ENCODE data around the gene NHS. TPM values are rescaled to one million over a fixed set of nuclear protein-coding genes. Genes with fewer than 3 reads are reported as not detected.

NHS gene
- total RNA-seq, 6 experiments from 2014 or later = 0.06 to 0.27 (median 0.12) TPM

DNA sequence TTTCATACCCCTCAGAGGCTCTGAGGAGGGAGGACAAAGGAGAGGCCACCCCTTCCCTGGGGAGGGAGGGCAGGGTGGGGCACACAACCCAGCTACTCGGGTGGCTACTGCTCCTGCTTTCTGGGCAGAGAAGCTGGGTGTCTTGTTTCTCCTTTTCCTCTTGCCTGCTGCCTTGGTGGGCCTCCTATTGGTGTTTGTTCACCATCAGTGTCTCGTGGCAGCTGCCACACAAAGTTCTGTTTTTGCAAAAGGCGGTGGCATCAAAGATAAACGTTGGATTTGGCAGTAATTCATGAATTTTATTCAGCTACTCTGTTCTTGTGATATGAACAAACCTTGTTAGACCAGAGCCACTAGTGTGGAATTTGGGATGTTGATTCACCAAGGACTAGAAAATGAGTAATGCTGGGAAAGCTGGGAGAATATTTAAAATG, 209.3 kb downstream of the NHS start:
- Histone ChIP-seq H3K27ac (no peak overlapping the region), H3K4me3 (no peak overlapping the region), H3K4me1 (no peaks in the 10 kb centered on the region), H3K27me3 (no peaks in the 10 kb centered on the region), H3K9me3 (no peaks in the 10 kb centered on the region), H3K36me3 (no peaks in the 10 kb centered on the region)
- no peak for TF ChIP-seq POLR2A (IDR thresholded peaks at IDR 0.05)
- TF ChIP-seq, protein P1, sequence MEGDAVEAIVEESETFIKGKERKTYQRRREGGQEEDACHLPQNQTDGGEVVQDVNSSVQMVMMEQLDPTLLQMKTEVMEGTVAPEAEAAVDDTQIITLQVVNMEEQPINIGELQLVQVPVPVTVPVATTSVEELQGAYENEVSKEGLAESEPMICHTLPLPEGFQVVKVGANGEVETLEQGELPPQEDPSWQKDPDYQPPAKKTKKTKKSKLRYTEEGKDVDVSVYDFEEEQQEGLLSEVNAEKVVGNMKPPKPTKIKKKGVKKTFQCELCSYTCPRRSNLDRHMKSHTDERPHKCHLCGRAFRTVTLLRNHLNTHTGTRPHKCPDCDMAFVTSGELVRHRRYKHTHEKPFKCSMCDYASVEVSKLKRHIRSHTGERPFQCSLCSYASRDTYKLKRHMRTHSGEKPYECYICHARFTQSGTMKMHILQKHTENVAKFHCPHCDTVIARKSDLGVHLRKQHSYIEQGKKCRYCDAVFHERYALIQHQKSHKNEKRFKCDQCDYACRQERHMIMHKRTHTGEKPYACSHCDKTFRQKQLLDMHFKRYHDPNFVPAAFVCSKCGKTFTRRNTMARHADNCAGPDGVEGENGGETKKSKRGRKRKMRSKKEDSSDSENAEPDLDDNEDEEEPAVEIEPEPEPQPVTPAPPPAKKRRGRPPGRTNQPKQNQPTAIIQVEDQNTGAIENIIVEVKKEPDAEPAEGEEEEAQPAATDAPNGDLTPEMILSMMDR (IDR thresholded peaks at IDR 0.05) = no peak
- intact Hi-C loops (cut with DNase I) = no loop called here
- DNase-seq (no peak), ATAC-seq (no peak)
- WGBS (ENCODE audit: insufficient coverage, low coverage, low lambda C conversion rate, missing lambda C conversion rate) = 18% methylated on average over 4 of the region's 4 CpGs

DNA sequence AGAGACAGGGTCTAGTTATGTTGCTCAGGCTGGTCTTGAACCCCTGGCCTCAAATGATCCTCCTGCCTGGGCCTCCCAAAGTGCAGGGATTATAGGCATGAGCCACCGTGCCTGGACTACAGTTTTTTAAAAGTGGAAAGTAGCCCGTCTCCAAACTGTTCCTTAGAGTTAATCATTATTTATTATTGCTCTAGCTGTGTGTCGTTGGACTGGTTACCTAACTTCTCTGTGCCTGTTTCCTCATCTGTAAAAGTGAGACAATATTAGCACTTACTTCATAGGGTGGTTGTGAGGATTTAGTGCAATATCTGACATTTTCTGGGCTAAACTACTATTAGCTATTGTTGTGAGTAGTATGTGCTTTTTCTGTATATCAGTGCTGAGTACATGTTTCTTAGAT, 210.0 kb downstream of the NHS start:
- Histone ChIP-seq H3K27ac (no peak overlapping the region), H3K27me3 (no peaks in the 10 kb centered on the region), H3K36me3 (no peaks in the 10 kb centered on the region), H3K4me3 (no peak overlapping the region), H3K4me1 (no peaks in the 10 kb centered on the region), H3K9me3 (no peaks in the 10 kb centered on the region)
- TF ChIP-seq, protein P1 (IDR thresholded peaks at IDR 0.05) = no peak
- TF ChIP-seq POLR2A (IDR thresholded peaks at IDR 0.05) = no peak
- ATAC-seq (no peak), DNase-seq (no peak)
- 40% methylated on average over 3 of the region's 3 CpGs for WGBS (ENCODE audit: insufficient coverage, low coverage, low lambda C conversion rate, missing lambda C conversion rate)
- intact Hi-C loops (cut with DNase I) = no loop called here

DNA sequence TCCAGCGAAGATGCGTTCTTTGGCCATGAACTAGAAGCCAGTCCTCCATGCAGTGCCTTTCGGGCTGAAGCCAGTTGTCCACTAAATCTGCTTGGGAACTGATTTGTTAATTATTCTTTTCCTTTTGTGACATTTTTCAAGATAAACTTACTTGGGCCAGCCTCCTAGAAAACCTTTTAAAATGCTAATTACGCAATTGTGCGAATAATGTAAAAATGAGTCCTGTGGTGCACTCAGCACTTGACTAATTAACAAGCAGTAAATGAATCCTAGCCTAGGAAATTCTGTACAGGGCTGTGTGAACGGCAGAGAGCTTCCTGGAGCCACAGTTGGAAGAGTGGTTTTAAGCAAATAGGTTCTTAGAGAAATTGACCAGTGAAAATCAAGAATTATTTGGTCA, 212.4 kb downstream of the NHS start:
- H3K4me1 ChIP-seq = no peaks in the 10 kb centered on the region
- TF ChIP-seq POLR2A (IDR thresholded peaks at IDR 0.05) = no peak
- TF ChIP-seq, protein P1 (IDR thresholded peaks at IDR 0.05) = no peak
- H3K9me3 ChIP-seq = no peaks in the 10 kb centered on the region
- no peaks in the 10 kb centered on the region for H3K36me3 ChIP-seq
- H3K27me3 ChIP-seq = no peaks in the 10 kb centered on the region
- no peak for ATAC-seq
- DNase-seq = no peak
- H3K4me3 ChIP-seq = no peak overlapping the region
- no peak overlapping the region for H3K27ac ChIP-seq
- intact Hi-C loops (cut with DNase I) = no loop called here
- WGBS (ENCODE audit: insufficient coverage, low coverage, low lambda C conversion rate, missing lambda C conversion rate) = 61% methylated on average over 5 of the region's 6 CpGs

DNA sequence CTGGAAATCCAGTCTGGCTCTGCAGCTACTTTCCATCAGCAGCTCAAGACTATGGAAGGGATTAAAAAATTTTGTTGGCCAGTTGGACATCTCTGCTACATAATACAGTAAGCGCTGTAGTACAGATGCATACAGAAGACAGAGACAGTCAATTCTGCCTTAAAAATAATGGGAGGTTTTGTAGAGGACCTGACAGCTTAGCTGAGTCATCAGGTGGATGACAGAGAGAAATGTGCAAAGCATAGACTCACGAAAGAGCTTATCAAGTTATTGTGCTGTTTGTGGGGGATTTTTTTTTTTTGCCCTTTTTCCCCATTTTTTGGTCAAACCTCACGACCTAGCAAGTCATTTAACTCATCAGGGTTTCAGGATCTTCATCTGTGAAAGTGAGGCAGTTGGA, 213.3 kb downstream of the NHS start:
- Histone ChIP-seq H3K4me3 (no peak overlapping the region), H3K27me3 (no peaks in the 10 kb centered on the region), H3K4me1 (no peaks in the 10 kb centered on the region), H3K36me3 (no peaks in the 10 kb centered on the region), H3K27ac (no peak overlapping the region), H3K9me3 (no peaks in the 10 kb centered on the region)
- intact Hi-C loops (cut with DNase I) = no loop called here
- DNase-seq = no peak
- ATAC-seq = no peak
- TF ChIP-seq, protein P1 (IDR thresholded peaks at IDR 0.05) = no peak
- no peak for TF ChIP-seq POLR2A (IDR thresholded peaks at IDR 0.05)
- WGBS (ENCODE audit: insufficient coverage, low coverage, low lambda C conversion rate, missing lambda C conversion rate) = 47% methylated on average over 3 of the region's 3 CpGs
